Gastroesophageal sphincter (tissue), 4 donors: ENCODE measurements around the gene MPRIP. TPM values are rescaled to one million over a fixed set of nuclear protein-coding genes. Genes with fewer than 3 reads are reported as not detected.

Experiments used
- ATAC-seq: fragments of 150-250 bp; one replicate; pipeline ENCODE4 v1.9.1; 2016; ENCODE audit warnings: mild to moderate bottlenecking, moderate library complexity
- H3K27ac ChIP-seq, 4 donors: fragments of 200-600 bp; sonication (generic) in 3 of 4; 1 replicate in 3 of 4; 2 replicates in 1 of 4; pipeline ENCODE4 v1.5.1; 2016 to 2019
- H3K27me3 ChIP-seq: fragments of 200-600 bp; sonication (generic); one replicate; pipeline ENCODE4 v1.5.1; 2019
- H3K36me3 ChIP-seq, 2 donors: fragments of 200-600 bp; sonication (generic); one replicate each; pipeline ENCODE4 v1.5.1; 2019; ENCODE audit warnings: control low read depth in 1 of 2
- H3K4me1 ChIP-seq, 3 donors: fragments of 200-600 bp; sonication (generic); 1 replicate in 2 of 3; 2 replicates in 1 of 3; pipeline ENCODE4 v1.5.1; 2016 to 2019; ENCODE audit warnings: control low read depth in 2 of 3
- H3K4me3 ChIP-seq, 2 donors: fragments of 200-600 bp; sonication (generic); one replicate each; pipeline ENCODE4 v1.5.1; 2019; ENCODE audit warnings: mild to moderate bottlenecking in 1 of 2, moderate library complexity in 1 of 2
- H3K9me3 ChIP-seq, 3 donors: fragments of 200-600 bp; sonication (generic); one replicate each; pipeline ENCODE4 v1.5.1; 2017 to 2019; ENCODE audit warnings: control low read depth in 2 of 3
- CTCF ChIP-seq, 4 experiments: fragments of 200-600 bp in 2 of 4; fragments of 450-650 bp in 2 of 4; sonication (generic) in 1 of 4; IDR thresholded peaks; one replicate each; pipeline ENCODE4 v1.5.1; 2017 to 2019; ENCODE audit warnings: antibody characterized with exemption in 4 of 4, mild to moderate bottlenecking in 2 of 4, moderate library complexity in 2 of 4
- EP300 ChIP-seq: sonication (generic); formaldehyde crosslinking; IDR thresholded peaks from one replicate; pipeline ENCODE4 v1.6.1; 2017; ENCODE audit warnings: antibody characterized with exemption, mild to moderate bottlenecking
- POLR2A ChIP-seq, 2 donors: fragments of 450-650 bp; IDR thresholded peaks; one replicate each; pipeline ENCODE4 v1.6.1; 2017; ENCODE audit warnings: antibody characterized with exemption in 2 of 2, mild to moderate bottlenecking in 2 of 2, moderate library complexity in 1 of 2
- POLR2AphosphoS5 ChIP-seq: sonication (generic); formaldehyde crosslinking; IDR thresholded peaks from one replicate; pipeline ENCODE4 v1.6.1; 2017; ENCODE audit warnings: antibody characterized with exemption
- WGBS, 2 donors: methylation state at CpG; one replicate each; pipeline ENCODE4 v1.1.5; 2018; ENCODE audit warnings: low coverage in 1 of 2; 5-methylcytosine and 5-hydroxymethylcytosine counted together
- total RNA-seq, 4 donors: library from RNA; depleted of rRNA; stranded (reverse); fragments of >200 nt; gene quantifications; one replicate each; pipeline ENCODE4 v1.1.0, GENCODE V29; 2016

The MPRIP gene
- total RNA-seq, 4 donors from 2014 or later, result 113 to 233 (median 155) TPM

DNA sequence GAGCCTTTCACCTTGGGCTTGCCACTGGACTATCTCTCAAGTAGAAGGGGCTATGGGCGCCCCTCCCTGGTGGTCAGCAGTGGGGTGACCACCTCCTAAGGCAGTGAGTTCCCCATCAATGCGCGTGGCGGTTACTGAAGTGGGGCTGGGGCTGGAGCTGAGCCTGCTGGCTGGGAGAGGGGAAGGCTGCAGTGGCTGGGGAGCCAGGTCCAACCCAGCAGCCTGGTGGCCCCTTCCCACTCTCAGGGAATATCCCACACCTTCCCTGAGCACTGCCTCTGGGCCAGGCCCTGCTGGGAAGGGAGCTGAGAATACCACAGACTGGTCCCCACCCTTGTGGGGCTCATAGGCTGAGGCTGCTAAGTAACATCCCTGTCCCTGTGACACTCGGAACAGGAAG is 19.8 kb upstream of the MPRIP start:
- Histone ChIP-seq H3K27ac (no peak overlapping the region), H3K36me3 (no peaks in the 10 kb centered on the region), H3K9me3 (no peaks in the 10 kb centered on the region), H3K4me1 (no peaks in the 10 kb centered on the region), H3K27me3 (no peaks in the 10 kb centered on the region), H3K4me3 (no peak overlapping the region)
- 56 to 83% methylated on average over 1 of the region's 5 CpGs for WGBS, 2 donors
- ATAC-seq, result no peak
- TF ChIP-seq EP300 (no peak), CTCF (IDR thresholded peaks at IDR 0.05) (no peak), POLR2AphosphoS5 (no peak), POLR2A (IDR thresholded peaks at IDR 0.05) (no peak)

GRCh38 chr17:17024778-17025300 is 17.4 kb upstream of the MPRIP start:
- peaks cover 0 to 4% (median 0%) of the 10 kb centered on the region in 3 donors for H3K4me1 ChIP-seq

GRCh38 chr17:17025621-17026020 is 16.6 kb upstream of the MPRIP start:
- no peaks in the 10 kb centered on the region for H3K27me3 ChIP-seq
- ATAC-seq, result no peak
- peaks cover 0 to 4% (median 0%) of the 10 kb centered on the region in 3 donors for H3K4me1 ChIP-seq
- H3K9me3 ChIP-seq, result no peaks in the 10 kb centered on the region
- no peak overlapping the region for H3K27ac ChIP-seq
- TF ChIP-seq CTCF (IDR thresholded peaks at IDR 0.05), result no peak
- TF ChIP-seq POLR2AphosphoS5, result no peak
- TF ChIP-seq POLR2A (IDR thresholded peaks at IDR 0.05), result no peak
- TF ChIP-seq EP300, result no peak
- H3K36me3 ChIP-seq, result no peaks in the 10 kb centered on the region
- no peak overlapping the region for H3K4me3 ChIP-seq
- no CpG with 5 or more reads among the region's 5 CpGs for WGBS, 2 donors

More at GRCh38 chr17:17024778-17025300, 17.4 kb upstream of the MPRIP start:
- Histone ChIP-seq H3K9me3 (no peaks in the 10 kb centered on the region), H3K36me3 (no peaks in the 10 kb centered on the region), H3K27ac (no peak overlapping the region), H3K27me3 (no peaks in the 10 kb centered on the region), H3K4me3 (no peak overlapping the region)
- TF ChIP-seq POLR2A (IDR thresholded peaks at IDR 0.05) (no peak), POLR2AphosphoS5 (no peak), EP300 (no peak), CTCF (IDR thresholded peaks at IDR 0.05) (no peak)
- WGBS, 2 donors, result no CpG with 5 or more reads among the region's 8 CpGs
- no peak for ATAC-seq

DNA sequence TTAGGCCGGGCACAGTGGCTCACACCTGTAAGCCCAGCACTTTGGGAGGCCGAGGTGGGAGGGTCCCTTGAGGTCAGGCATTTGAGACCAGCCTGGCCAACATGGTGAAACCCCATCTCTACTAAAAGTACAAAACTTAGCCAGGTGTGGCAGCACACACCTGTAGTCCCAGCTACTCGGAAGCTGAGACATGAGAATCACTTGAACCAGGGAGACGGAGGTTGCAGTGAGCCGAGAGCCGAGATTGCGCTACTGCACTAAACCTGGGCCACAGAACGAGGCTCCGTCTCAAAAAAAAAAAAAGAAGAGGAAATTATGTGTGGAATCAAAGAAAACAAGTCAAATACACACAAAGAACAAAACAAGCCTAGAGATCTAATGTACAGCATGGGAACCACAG is 16.1 kb upstream of the MPRIP start:
- no peaks in the 10 kb centered on the region for H3K27me3 ChIP-seq
- H3K4me3 ChIP-seq, result no peak overlapping the region
- H3K4me1 ChIP-seq, result peaks cover 0 to 4% (median 0%) of the 10 kb centered on the region in 3 donors
- H3K27ac ChIP-seq, result no peak overlapping the region
- TF ChIP-seq CTCF (IDR thresholded peaks at IDR 0.05), result no peak
- no peak for TF ChIP-seq POLR2AphosphoS5
- no peak for TF ChIP-seq POLR2A (IDR thresholded peaks at IDR 0.05)
- no peak for TF ChIP-seq EP300
- 89 to 100% methylated on average over 2 to 7 of the region's 9 CpGs for WGBS, 2 donors
- H3K36me3 ChIP-seq, result no peaks in the 10 kb centered on the region
- H3K9me3 ChIP-seq, result no peaks in the 10 kb centered on the region
- ATAC-seq, result no peak

DNA sequence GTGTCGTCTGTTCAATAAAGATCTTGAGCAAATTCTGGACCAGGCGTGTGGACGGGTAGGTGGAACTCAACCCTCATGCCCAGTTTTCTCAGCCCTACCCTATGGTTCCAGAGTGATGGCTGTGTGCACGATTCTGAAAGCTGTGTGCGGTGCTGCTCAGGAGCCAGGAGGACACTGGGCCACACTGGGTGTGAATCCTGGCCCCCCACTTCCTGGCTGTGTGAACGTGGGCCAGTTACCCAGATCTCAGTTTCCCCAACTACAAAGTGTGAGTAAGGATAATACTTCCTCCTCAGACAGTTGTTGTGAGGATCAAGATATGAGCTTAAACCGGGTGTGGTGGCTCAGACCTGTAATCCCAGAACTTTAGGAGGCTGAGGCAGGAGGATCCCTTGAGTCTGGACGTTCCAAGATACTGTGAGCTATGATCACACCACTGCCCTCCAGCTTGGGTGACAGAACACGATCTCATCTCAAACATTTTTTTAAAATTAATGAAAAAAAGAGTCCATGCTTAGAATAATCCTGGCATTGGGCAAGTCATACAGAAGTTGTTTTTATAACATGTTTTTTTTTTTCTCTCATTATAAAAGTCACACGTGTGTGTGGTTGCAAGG is 14.7 kb upstream of the MPRIP start:
- WGBS, 2 donors, result 37 to 68% methylated on average over 3 to 5 of the region's 10 CpGs
- Histone ChIP-seq H3K9me3 (no peaks in the 10 kb centered on the region), H3K4me1 (peaks cover 0 to 10% (median 6%) of the 10 kb centered on the region in 3 donors), H3K27me3 (no peaks in the 10 kb centered on the region), H3K27ac (no peak overlapping the region), H3K36me3 (no peaks in the 10 kb centered on the region), H3K4me3 (no peak overlapping the region)
- no peak for TF ChIP-seq POLR2AphosphoS5
- no peak for TF ChIP-seq EP300
- no peak for TF ChIP-seq CTCF (IDR thresholded peaks at IDR 0.05)
- no peak for TF ChIP-seq POLR2A (IDR thresholded peaks at IDR 0.05)
- no peak for ATAC-seq
